HS-5 (cell line): ENCODE data around the gene OR6C6.
"Not testable (repeated sequence)": the region's sequence is repeated elsewhere in the genome, so short reads cannot be mapped to it uniquely, and the experiment has no call there.

Experiments
- DNase-seq: peaks from one replicate; pipeline ENCODE4 v3.0.0-alpha.2; 2012; ENCODE audit warnings: low read depth

The OR6C6 gene

GRCh38 chr12:55296469-55296868 is at the start of gene OR6C6:
TSS of gene OR6C6 (minus strand) at chr12:55296569. CDS start at chr12:55295232, 1,337 bp downstream.
- no peak for DNase-seq

GRCh38 chr12:55336002-55336401 is 39.6 kb upstream of the OR6C6 start:
- no peak for DNase-seq

DNA sequence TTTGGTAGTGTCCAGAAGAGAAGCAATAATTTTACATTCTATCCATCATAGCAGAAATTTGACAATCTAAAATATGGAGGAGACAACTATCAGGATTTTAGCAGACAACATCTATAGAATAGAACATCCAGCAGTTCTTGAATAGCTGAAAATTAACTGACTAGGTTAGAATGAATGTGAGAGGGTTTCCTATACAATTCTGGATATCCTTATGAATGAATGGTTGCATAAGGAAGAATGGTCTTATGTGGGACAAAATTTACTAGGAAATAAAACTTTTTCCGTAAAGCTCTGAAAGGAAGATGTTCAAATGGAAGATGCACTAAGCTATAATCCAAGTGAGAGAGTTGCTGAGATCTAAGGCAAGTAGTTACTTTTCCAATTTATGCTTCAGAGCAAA is 34.1 kb upstream of the OR6C6 start, which contains the start of gene OR6C3:
Gene OR6C3, plus strand, starts transcription at position 301 of the 400 bp plus-strand sequence. CDS start 955 bp downstream, outside the sequence.
- DNase-seq, result no peak

DNA sequence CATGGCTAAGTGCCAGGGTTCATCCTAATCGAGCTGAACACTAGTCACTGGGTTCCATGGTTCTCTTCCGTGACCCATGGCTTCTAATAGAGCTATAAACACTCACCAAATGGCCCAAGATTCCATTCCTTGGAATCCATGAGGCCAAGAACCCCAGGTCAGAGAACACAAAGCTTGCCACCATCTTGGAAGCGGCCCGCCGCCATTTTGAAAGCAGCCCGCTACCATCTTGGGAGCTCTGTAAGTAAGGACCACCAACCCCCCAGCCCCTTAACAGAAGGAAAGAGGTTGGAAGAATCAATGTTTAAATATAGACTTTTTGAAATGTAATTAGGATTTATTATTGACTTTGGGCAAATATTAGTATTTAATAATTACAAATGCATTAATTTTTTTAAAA is 29.4 kb upstream of the OR6C6 start:
- not testable (repeated sequence) for DNase-seq

DNA sequence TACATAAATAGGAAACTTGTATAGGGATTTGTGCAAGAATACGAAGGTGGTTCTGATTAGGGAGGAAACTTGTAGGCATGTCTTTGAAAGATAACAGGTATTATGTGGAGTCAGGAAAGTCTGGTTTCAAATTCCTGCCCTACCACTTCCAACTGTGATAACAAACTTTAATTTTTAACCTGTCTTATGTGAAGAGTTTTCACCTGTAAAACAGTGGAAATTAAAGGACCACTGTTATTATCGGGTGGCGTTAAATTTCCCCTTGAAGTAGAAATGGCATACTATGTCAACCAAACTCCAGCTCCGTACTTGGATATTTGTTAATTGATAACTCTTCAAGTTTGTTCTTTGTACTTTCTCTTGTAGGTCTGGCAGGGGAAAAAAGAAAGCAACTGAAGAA is 23.8 kb upstream of the OR6C6 start:
- no peak for DNase-seq

GRCh38 chr12:55314043-55314442 is 17.7 kb upstream of the OR6C6 start, which contains the start of gene OR6C1:
TSS of gene OR6C1 (plus strand) at chr12:55314343. CDS start at chr12:55320600, 6,257 bp downstream.
- DNase-seq, result no peak

DNA sequence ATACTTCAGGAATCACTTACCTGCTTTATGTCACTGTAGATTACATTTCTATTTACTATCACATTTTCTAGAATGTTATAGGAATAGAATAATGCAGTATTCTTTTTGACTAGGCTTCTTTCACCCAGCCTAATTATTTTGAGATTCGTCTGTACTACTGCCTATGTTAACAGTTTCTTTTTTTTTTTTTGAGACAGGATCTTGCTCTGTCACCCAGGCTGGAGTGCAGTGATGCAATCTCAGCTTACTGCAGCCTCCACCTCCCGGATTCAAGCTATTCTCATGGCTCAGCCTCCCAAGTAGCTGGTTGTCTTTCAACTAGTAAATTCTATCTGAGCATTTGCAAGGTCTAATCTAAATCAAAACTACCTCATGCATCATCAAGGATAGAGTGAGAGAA is 6.4 kb downstream of the OR6C6 start:
- no peak for DNase-seq

DNA sequence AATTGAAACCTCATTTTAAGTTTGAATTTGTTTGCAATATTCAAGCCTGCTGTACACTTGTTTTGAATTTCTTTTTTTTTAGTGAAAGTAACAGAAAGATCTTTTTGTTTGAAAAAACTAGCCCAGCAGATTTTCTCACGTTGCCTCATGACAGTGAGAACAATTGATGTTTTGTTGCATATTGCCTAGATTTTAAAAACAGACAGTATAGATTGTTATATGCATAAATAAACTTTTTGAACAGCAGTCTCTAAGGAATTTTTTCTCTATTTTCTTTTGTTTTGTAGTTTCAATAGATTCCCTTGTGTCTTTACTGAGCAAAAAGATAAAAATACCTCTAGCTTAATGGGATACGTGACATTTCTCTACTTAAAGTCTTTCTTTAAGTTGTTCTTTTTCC is 15.4 kb downstream of the OR6C6 start:
- no peak for DNase-seq

DNA sequence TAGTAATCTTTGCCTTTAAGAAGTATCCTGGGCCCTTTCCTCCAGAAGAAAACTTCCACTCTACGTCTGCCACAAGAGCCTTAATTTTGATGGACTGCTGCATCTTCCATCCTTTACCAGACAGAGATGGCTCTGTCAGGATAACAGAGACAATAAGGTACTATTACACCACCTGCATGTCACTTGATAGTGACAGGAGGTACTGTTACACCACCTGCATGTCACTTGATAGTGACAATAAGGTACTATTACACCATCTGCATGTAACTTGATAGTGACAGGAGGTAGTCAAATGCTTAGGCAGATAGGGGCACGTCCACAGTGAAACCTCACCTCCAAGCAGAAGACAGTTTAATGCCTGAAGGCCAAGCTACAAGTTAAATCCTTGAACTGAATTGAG is 38.1 kb downstream of the OR6C6 start:
- DNase-seq, result no peak

- DNase-seq, result no peak
Observed at GRCh38 chr12:55256831-55257230, 39.5 kb downstream of the OR6C6 start.

DNA sequence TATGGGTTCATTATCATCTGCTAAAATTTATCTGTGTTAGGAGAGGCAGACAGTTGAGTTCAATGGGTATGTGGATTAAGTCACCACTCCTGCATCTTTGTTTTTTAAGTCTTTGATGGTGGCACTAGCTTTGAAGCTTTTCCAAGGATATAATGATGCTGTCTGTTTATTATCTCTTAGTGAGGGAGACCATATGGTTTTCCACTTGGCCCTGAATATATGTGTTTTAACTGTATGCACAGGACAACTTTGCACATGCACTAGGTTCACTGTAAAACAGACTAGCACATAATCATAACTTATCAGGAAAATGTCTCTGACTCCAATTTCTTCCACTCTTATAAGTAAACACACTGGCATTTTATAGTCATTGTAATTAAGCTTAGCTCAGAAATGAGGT is 43.1 kb downstream of the OR6C6 start:
- no peak for DNase-seq

- DNase-seq, result no peak
Observed at GRCh38 chr12:55250944-55251343, 45.4 kb downstream of the OR6C6 start.

DNA sequence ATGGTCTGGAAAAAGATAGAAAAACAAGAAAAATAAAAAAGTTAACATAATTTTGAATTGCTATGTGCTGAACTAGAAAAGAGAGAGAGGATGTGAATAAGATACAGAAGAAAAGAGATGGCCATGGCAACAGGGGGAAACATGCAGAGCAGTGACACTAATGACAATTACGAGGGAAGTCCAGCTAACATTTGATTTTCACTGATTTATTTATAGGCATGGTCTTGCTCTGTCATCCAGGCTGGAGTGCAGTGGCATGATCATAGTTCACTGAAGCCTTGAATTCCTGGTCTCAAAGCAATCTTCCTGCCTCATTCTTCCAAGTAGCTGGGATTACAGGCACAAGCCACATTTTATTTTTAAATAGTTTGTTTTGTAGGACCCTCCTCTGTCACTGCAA is 50.2 kb downstream of the OR6C6 start:
- DNase-seq, result no peak

DNA sequence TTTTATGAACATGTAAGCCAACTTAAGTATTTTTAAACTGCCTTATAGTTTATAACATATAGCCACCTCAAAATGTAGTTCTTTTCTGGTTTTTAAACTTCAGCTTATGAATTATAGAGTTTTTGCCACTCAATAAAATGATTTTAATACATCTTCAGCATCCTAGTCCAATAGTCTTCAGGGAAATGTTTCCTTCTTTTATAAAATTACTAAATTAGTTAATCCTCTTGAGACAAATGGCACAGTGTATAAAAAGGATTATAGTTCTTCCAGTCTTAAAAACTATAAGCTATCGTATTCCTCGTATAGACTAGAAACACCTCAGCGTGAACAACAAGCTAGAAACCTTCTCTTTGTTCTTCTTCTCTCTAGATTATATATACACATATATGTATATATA is 52.1 kb downstream of the OR6C6 start, which contains the start of gene OR6C74:
Gene OR6C74, plus strand, starts transcription at position 301 of the 400 bp plus-strand sequence. CDS start 2,679 bp downstream, outside the sequence.
- DNase-seq, result no peak
